ENCODE measurements around the gene WDHD1. TPM values are rescaled to one million over a fixed set of nuclear protein-coding genes. Genes with fewer than 3 reads are reported as not detected.
A peak's percentile ranks its signal among the peaks of the same experiment; 100 is the strongest.
"Not testable (repeated sequence)": the region's sequence is repeated elsewhere in the genome, so short reads cannot be mapped to it uniquely, and the experiment has no call there.

WDHD1 gene
- total and polyA plus RNA-seq, 2 donors: 2.0 to 14.1 TPM

DNA sequence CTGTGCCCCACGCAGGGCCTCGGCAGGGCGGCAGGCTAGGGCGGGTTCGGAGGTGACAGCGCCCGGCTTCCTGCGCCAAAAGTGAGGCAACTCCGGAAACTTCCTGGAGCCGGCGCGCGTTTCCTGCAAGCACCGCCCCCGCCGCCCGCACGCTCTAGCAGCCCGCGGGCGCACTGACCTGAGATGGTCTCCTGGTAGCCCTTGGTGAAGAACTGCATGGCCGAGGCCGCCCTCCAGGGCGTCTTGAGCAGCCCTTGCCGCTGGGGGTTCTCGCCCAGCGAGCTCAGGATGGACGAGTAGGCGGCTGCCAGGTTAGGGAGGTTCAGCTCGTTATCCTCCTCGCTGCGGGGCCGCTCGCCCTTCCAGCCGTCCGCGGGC lies 124.8 kb downstream of the WDHD1 start:
- Histone ChIP-seq H3K36me3 (ENCODE audit: insufficient read depth) (no peaks in the 10 kb centered on the region), H3K4me1 (ENCODE audit: insufficient read depth) (peaks cover 2% of the 10 kb centered on the region), H3K27ac (ENCODE audit: low read depth) (peak overlapping the region; percentile 72), H3K4me3 (ENCODE audit: low read depth, low read length) (peak overlapping the region; percentile 74)
- under 1% methylated on average over 37 of the region's 37 CpGs for WGBS
- no peak for DNase-seq (ENCODE audit: extremely low spot score)

DNA sequence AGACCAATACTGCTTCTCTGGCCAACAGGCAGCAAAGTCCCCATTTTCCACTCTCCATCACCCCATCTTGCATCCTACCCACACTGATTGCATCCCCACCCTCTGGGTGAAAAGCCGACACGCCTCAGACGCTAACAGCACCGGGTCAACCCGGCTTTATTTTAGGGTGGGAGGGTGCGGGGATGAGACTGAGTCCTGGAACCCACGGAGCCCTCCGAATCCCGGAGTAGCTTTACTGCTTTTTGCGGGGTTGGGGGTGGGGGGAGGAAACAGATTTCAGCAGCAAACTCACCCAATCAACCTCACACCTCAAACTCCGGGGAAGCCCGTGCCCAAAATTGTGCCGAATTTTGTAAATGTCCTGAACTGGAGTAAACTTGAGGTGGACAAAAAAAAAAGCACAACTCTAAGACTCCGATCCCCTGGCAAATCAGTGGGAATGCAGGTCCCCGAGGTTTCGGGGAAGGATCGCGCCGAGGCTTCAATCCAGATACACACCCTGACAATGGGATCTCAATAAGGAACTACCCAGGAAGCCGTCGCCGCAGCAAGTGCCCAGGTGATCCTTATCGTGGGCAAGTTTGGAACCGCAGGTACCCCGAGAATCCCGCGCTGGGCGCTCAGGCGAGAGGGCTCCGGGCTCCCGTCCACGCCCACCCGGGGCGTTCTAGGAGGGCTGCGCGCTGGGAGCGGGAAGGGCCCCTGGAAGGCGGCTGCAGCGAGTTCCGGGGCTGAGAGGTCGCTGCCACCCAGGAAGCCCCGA lies 125.3 kb downstream of the WDHD1 start:
- peak overlapping the region; percentile 72 for H3K27ac ChIP-seq (ENCODE audit: low read depth)
- WGBS: 2% methylated on average over 42 of the region's 42 CpGs
- DNase-seq (ENCODE audit: extremely low spot score): no peak

DNA sequence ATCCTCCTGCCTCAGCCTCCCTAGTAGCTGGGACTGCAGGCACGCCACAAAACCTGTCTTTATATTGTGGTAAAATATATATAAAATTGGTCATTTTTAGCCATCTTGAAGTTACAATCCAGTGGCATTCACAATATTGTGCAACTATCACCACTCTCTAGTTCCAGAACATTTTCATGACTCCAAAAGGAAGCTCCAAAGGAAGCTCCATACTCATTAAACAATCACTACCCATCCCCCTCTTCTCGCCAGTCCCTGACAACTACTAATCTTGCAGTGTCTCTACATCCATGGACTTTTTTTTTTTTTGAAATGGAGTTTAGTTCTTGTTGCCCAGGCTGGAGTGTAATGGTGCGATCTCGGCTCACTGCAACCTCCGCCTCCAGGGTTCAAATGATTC lies 127.3 kb downstream of the WDHD1 start:
- 96% methylated on average over 5 of the region's 5 CpGs for WGBS
- peaks cover 2% of the 10 kb centered on the region for H3K4me1 ChIP-seq (ENCODE audit: insufficient read depth)
- DNase-seq (ENCODE audit: extremely low spot score): no peak
- no peak overlapping the region for H3K27ac ChIP-seq (ENCODE audit: low read depth)
- H3K4me3 ChIP-seq (ENCODE audit: low read depth, low read length): no peak overlapping the region
- no peaks in the 10 kb centered on the region for H3K36me3 ChIP-seq (ENCODE audit: insufficient read depth)

More for the DNA sequence above, 125.3 kb downstream of the WDHD1 start:
- H3K4me3 ChIP-seq (ENCODE audit: low read depth, low read length): peak overlapping the region; percentile 74
- peaks cover 2% of the 10 kb centered on the region for H3K4me1 ChIP-seq (ENCODE audit: insufficient read depth)
- no peaks in the 10 kb centered on the region for H3K36me3 ChIP-seq (ENCODE audit: insufficient read depth)

DNA sequence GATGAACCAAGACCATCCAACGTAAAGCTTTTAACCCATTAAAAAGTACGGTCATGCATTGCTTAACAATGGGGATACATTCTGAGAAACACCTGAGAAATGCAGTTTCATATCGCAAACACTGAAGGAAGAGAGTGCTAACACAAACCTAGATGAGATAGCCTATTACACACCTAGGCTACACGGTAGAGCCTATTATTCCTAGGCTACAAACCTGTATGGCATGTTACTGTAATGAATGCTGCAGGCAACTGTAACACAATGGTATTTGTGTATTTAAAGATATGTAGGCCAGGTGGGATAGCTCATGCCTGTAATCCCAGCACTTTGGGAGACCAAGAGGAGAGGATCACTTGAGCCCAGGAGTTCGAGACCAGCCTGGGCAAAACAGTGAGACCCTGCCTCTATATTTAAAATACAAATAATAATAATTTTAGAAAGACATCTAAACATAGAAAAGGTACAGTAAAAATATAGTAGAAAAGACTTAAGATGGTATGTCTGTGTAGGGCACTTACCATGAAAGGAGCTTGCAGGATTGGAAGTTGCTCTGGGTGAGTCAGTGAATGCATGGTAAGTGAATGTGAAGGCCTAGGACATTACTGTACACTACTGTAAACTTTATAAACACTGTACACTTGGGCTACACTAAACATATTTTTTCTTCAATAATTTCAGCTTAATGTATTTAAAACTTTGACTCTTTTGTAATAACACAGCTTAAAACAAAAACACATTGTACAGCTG lies 128.9 kb downstream of the WDHD1 start:
- H3K4me1 ChIP-seq (ENCODE audit: insufficient read depth); H3K36me3 ChIP-seq (ENCODE audit: insufficient read depth); H3K4me3 ChIP-seq (ENCODE audit: low read depth, low read length); DNase-seq (ENCODE audit: extremely low spot score); H3K27ac ChIP-seq (ENCODE audit: low read depth): not testable (repeated sequence)
- WGBS: 88% methylated on average over 5 of the region's 5 CpGs

DNA sequence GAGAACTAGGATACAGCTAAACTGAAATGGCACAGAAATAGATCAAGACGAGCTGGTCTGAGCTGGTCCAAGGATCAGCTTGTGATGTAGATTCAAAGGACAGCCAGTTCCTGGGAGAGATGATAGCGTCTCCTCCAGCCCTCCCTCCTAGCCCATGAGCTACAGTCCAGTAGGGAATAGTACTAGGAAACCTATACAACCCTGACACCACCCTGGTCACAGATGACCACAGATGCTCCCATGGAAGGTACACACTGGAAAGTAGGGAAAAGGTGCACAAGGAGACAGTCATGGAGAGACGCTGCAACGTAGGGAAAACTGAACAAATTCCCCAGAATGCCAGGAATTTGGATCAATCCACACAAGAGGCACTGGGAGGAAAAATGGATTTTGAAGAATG lies 131.2 kb downstream of the WDHD1 start:
- 67% methylated on average over 4 of the region's 4 CpGs for WGBS
- Histone ChIP-seq H3K36me3 (ENCODE audit: insufficient read depth) (no peaks in the 10 kb centered on the region), H3K4me3 (ENCODE audit: low read depth, low read length) (no peak overlapping the region), H3K27ac (ENCODE audit: low read depth) (no peak overlapping the region), H3K4me1 (ENCODE audit: insufficient read depth) (no peaks in the 10 kb centered on the region)
- no peak for DNase-seq (ENCODE audit: extremely low spot score)

DNA sequence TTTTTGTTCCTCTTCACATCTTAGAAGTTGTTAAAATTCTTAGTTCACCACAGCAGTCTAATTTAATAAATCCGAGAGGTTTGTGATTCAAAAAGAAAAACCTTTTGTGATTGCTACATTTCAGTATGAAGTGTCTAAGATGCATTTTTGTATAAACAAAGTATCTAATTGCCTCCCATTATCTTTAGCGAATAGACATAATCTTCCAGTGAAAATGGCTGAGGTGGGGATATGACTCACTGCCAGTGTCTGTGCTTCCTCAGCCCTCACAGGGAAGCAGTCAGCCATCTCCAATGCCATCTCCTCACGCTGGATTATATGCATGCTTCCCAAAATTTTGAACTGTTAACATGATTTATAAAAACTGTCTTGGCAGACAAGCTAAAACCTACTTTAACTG lies 131.9 kb downstream of the WDHD1 start:
- no peak overlapping the region for H3K27ac ChIP-seq (ENCODE audit: low read depth)
- H3K4me3 ChIP-seq (ENCODE audit: low read depth, low read length): no peak overlapping the region
- no peaks in the 10 kb centered on the region for H3K4me1 ChIP-seq (ENCODE audit: insufficient read depth)
- no peaks in the 10 kb centered on the region for H3K36me3 ChIP-seq (ENCODE audit: insufficient read depth)
- WGBS: 49% methylated on average over 3 of the region's 3 CpGs
- DNase-seq (ENCODE audit: extremely low spot score): no peak

DNA sequence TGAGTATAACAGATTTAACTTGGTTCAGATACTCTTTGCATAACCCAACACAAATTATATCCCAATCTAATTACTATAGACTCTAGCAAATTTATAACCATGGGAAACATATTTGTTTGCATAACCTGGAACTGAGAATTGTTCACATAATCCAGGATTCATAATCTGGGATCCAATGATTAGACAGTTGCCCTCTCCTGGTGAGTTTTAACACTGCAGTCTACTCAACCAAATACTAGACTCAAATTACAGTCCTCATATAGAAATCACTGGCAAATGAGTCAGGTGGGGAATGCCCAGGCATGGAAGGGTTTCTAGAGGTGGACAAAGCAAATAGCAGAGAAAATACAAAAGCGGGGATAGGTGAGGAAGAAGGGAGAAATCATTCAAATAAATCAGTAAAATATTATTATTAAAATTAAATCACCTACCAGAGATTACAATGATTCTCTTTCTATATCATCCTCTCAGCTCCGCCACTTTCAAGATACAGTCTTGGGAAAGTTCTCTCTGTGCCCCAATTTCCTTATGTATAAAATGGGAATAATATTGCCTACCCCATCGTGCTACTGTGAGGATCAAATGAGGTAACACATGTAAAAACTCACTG lies 133.6 kb downstream of the WDHD1 start:
- DNase-seq (ENCODE audit: extremely low spot score): no peak
- Histone ChIP-seq H3K27ac (ENCODE audit: low read depth) (no peak overlapping the region), H3K36me3 (ENCODE audit: insufficient read depth) (no peaks in the 10 kb centered on the region), H3K4me3 (ENCODE audit: low read depth, low read length) (no peak overlapping the region), H3K4me1 (ENCODE audit: insufficient read depth) (no peaks in the 10 kb centered on the region)
- 75% methylated on average over 3 of the region's 3 CpGs for whole genome bisulfite sequencing

DNA sequence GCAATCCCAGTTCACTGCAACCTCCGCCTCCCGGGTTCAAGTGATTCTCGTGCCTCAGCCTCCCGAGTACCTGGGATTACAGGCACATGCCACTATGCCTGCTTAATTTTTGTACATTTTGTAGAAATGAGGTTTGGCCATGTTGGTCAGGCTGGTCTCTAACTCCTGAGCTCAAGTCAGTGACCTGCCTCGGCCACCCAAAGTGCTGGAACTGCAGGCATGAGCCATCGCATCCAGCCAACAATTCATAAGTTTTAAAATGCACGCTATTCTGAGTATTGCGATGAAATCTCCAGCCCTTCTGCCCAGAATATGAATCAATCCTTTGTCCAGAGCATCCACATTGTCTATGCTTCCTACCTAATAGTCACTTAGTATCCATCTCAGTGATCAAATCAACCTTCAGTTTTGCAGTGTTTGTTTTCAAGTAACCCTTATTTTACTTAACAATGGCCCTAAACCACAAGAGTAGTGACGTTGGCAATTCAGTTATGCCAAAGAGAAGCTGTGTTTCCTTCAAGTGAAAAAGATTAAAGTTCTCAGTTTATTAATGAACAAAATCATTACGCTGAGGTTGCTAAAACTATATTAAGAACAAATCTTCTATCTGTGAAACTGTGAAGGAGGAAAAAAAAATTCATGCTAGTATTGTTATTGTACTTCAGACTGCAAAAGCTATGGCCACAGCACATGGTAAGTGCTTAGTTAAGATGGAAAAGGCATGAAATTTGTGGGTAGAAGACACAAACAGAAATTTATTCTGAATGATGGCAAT lies 135.2 kb downstream of the WDHD1 start:
- no peak overlapping the region for H3K4me3 ChIP-seq (ENCODE audit: low read depth, low read length)
- WGBS: 89% methylated on average over 10 of the region's 10 CpGs
- H3K27ac ChIP-seq (ENCODE audit: low read depth): no peak overlapping the region
- H3K4me1 ChIP-seq (ENCODE audit: insufficient read depth): no peaks in the 10 kb centered on the region
- no peak for DNase-seq (ENCODE audit: extremely low spot score)
- H3K36me3 ChIP-seq (ENCODE audit: insufficient read depth): no peaks in the 10 kb centered on the region

DNA sequence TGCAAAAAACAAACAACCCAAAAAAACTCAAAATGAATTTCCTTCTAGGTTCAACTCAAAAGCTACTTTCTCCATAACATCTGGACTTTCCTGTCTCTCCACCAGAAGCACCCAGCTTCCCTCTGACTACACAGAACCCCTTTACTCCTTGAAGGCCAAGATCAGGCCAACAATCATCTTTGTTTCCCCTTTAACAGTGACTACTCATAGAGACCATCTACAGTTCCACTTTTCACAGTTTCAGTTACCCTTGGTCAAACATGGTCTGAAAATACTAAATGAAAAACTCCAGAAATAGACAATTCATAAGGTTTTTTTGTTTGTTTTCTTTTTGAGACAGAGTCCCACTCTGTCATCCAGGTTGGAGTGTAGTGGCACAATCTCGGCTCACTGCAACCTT lies 136.1 kb downstream of the WDHD1 start:
- 92% methylated on average over 1 of the region's 1 CpG for WGBS
- Histone ChIP-seq H3K4me3 (ENCODE audit: low read depth, low read length) (no peak overlapping the region), H3K27ac (ENCODE audit: low read depth) (no peak overlapping the region), H3K36me3 (ENCODE audit: insufficient read depth) (no peaks in the 10 kb centered on the region), H3K4me1 (ENCODE audit: insufficient read depth) (no peaks in the 10 kb centered on the region)
- no peak for DNase-seq (ENCODE audit: extremely low spot score)

DNA sequence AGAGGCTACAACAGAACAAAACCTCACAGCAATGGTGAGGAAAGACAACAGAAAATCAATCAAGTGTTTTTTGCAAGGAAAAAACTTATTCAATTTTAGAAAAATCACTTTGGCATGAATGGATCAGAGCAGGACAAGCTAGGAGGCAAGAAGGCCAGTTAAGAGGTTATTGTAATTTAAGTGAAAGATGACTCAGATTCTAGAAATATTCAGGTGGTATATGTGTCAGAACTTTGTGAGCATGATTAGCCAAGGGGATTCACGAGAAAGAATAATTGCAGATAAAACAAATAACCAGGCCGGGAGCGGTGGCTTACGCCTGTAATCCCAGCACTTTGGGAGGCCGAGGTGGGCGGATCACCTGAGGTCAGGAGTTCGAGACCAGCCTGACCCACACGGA lies 137.0 kb downstream of the WDHD1 start:
- DNase-seq (ENCODE audit: extremely low spot score): no peak
- WGBS: 88% methylated on average over 8 of the region's 8 CpGs
- Histone ChIP-seq H3K27ac (ENCODE audit: low read depth) (peak overlapping the region; percentile 18), H3K4me1 (ENCODE audit: insufficient read depth) (no peaks in the 10 kb centered on the region), H3K36me3 (ENCODE audit: insufficient read depth) (no peaks in the 10 kb centered on the region), H3K4me3 (ENCODE audit: low read depth, low read length) (no peak overlapping the region)

Other genes starting within 250 kb of the WDHD1 start
- gene GCH1, start 124.3 kb downstream of the WDHD1 start, total RNA-seq: 5.8 TPM
- 5.2 TPM for gene GCH1, start 124.3 kb downstream of the WDHD1 start, polyA plus RNA-seq
- 32.9 TPM for gene SOCS4, start 137 bp upstream of the WDHD1 start, total RNA-seq
- 7.8 TPM for gene SOCS4, start 137 bp upstream of the WDHD1 start, polyA plus RNA-seq
- gene MAPK1IP1L, start 24.5 kb upstream of the WDHD1 start, total RNA-seq: 38.3 TPM
- gene MAPK1IP1L, start 24.5 kb upstream of the WDHD1 start, polyA plus RNA-seq: 56.1 TPM
- 81.3 TPM for gene LGALS3, start 102.2 kb upstream of the WDHD1 start, total RNA-seq
- gene LGALS3, start 102.2 kb upstream of the WDHD1 start, polyA plus RNA-seq: 427 TPM
- gene DLGAP5, start 164.5 kb upstream of the WDHD1 start, total RNA-seq: 23.4 TPM
- 0.19 TPM for gene DLGAP5, start 164.5 kb upstream of the WDHD1 start, polyA plus RNA-seq
- gene FBXO34, start 244.3 kb upstream of the WDHD1 start, total RNA-seq: 39.0 TPM
- gene FBXO34, start 244.3 kb upstream of the WDHD1 start, polyA plus RNA-seq: 12.1 TPM